HG02642 (cell line): ENCODE measurements around the gene OR56B4.
"Not testable (repeated sequence)": the region's sequence is repeated elsewhere in the genome, so short reads cannot be mapped to it uniquely, and the experiment has no call there.

Experiments
- ATAC-seq: cut with Tn5 transposase; IDR thresholded peaks from one replicate; pipeline ENCODE4 v1.9.1; 2021; ENCODE audit warnings: mild to moderate bottlenecking; ENCODE audit not compliant: unreplicated experiment, poor library complexity

Gene OR56B4, protein sequence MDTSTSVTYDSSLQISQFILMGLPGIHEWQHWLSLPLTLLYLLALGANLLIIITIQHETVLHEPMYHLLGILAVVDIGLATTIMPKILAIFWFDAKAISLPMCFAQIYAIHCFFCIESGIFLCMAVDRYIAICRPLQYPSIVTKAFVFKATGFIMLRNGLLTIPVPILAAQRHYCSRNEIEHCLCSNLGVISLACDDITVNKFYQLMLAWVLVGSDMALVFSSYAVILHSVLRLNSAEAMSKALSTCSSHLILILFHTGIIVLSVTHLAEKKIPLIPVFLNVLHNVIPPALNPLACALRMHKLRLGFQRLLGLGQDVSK

GRCh38 chr11:6107384-6107783 is at the start of gene OR56B4:
TSS of gene OR56B4 (plus strand) at chr11:6107684. CDS start at chr11:6107779, 95 bp downstream.
- not testable (repeated sequence) for ATAC-seq

GRCh38 chr11:6061475-6061874 is 46.0 kb upstream of the OR56B4 start:
- no peak for ATAC-seq

GRCh38 chr11:6062691-6063358 is 44.7 kb upstream of the OR56B4 start:
- no peak for ATAC-seq

DNA sequence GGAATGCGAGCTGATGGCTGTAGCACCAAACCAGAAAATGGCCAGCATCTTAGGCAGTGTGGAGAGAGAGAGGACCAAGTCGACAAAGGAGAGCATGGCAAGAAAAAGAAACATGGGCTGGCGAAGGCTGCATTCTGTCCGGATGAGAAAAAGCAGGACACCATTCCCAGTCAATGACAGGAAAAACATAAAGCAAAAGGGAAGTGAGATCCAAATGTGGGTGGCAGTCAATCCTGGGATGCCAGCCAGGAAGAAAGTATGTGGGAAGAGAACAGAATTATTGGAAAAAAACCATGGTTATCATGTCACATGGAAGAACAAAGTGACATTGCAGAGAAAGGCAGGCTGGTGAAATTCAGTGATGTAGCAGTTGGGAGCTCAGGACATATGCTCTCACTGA is 40.0 kb upstream of the OR56B4 start:
- ATAC-seq, result no peak

DNA sequence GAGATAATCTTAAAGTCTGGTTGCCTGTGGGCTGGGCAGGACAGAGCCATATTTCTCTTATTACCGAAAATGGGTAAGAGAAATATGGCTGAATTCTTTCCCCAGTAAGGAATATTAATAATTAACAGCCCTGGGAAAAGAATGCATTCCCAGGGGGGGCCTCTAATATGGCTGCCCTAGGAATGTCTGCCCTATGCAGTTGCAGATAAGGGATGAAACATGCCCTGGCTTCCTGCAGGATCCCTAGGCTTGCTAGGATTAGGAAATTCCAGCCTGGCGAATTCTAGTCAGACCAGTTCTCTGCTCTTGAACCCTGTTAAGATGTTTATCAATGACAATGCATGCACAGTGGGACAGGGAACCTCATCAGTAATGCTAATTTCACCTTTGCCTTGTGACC is 31.0 kb upstream of the OR56B4 start:
- not testable (repeated sequence) for ATAC-seq

- no peak for ATAC-seq
Observed at GRCh38 chr11:6077723-6078122, 29.8 kb upstream of the OR56B4 start.

- ATAC-seq, result no peak
Observed at GRCh38 chr11:6079463-6079862, 28.0 kb upstream of the OR56B4 start.

GRCh38 chr11:6083129-6083528 is 24.4 kb upstream of the OR56B4 start:
- ATAC-seq, result no peak

GRCh38 chr11:6084587-6084986 is 22.9 kb upstream of the OR56B4 start:
- ATAC-seq, result no peak

- ATAC-seq, result no peak
Observed at GRCh38 chr11:6094186-6094585, 13.3 kb upstream of the OR56B4 start.

DNA sequence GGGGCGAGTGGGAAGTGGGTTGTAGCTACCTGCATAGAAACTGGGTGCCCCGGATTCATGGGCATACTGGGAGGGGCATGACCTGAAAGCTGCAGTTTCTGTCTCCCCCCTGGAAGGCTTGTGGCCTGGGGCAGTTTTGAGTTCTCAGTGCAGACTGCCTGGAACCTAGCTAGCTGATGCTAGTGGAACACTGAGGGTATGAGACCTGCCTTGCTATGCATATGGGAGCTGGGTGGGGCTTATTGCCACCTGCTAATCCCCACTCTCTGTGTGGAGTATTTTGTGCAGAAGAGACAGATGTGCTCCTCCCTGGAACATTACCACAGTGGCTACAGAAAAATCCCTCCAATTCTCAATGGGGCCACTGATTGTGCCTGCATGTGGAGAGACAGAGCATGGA is 11.7 kb upstream of the OR56B4 start:
- ATAC-seq, result no peak

DNA sequence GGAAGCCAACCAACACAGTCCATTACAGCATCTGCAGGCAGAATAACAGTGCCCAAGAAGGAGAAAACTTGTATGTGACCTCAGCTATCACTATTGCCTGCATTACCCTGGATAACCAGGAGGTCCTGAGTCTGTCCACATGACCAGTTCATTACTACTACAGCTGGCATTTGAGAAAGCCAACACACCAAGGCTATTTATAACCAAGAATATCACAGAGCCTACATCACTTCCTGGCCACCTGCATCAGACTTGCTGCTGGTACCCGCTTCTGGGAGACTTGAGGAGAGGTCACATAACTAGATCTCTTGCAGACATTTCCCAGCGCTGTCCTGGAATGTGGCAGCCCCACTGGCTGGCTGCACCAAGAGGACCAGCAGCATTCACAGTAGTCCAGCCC is 11.1 kb upstream of the OR56B4 start:
- ATAC-seq, result no peak

DNA sequence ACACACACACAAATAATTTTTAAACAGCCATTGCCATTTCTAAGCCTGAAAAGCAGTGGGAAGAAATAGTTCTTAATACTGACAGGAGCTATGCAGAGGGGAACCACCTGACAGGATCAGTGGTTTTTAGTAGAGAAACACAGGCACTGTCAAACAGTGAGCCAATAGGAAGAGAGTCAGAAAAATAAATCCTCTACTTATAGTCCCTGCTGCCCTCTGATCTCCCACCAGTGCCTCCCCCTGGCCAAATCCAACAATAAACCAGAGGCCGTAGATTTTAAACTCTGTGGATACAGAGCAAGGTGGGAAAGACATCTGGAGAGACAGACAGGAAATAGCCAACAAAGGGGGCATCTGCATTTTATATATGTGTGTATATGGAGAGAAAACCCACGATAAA is 7.9 kb upstream of the OR56B4 start:
- ATAC-seq, result no peak

DNA sequence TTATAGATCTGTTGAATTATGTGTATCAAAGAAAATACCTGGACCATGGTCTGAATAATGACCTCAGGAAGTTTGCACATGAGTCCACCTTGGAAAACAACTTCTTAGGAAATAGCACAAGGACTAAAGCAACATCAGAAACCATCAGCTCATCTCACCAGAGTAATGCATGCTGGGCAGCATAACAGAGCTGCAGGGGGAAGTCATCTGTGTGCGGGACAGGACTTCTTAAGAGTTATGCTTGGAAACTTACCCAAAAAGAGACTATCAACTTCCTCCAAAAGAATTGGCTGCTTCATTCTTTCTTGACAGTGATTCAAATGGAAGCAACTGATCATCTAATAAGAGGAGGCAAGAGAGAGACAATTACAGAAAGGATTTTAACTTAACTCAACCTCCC is 2.5 kb downstream of the OR56B4 start:
- ATAC-seq, result no peak

- ATAC-seq, result no peak
Observed at GRCh38 chr11:6111673-6112072, 4.2 kb downstream of the OR56B4 start.

- no peak for ATAC-seq
Observed at GRCh38 chr11:6116638-6117037, 9.2 kb downstream of the OR56B4 start.

- no peak for ATAC-seq
Observed at GRCh38 chr11:6124245-6124644, 16.8 kb downstream of the OR56B4 start.

DNA sequence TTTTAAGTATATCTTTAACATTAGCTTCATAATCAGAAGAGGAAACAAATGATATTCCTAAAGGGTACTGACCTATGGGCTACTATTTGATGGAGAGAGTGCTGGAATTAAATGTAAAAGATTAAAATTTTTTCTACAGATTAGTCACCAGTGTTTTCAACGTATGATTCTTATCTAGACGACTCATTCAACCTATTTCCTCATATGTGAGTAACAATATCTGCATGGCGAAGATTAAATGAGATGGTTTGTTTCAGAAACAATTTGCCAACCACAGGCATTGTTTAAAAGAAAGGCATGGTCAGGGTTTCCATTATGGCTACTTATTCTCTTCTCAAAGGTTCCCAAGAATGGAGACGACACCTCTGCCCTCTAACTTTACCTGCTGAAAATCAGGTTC is 20.4 kb downstream of the OR56B4 start:
- ATAC-seq, result no peak

DNA sequence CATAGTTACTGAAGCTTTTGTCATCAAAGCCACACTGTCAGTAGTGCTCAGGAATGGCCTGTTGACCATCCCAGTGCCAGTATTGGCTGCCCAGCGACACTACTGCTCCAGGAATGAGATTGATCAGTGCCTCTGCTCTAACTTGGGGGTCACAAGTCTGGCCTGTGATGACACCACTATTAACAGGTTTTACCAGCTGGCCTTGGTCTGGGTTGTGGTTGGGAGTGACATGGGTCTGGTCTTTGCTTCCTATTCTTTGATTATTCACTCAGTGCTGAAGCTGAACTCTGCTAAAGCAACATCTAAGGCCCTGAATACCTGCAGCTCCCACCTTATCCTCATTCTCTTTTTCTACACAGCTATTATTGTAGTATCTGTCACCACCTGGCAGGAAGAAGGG is 21.5 kb downstream of the OR56B4 start:
- ATAC-seq, result no peak

GRCh38 chr11:6129635-6130034 is 22.2 kb downstream of the OR56B4 start:
- no peak for ATAC-seq

GRCh38 chr11:6132431-6132830 is 24.9 kb downstream of the OR56B4 start:
- ATAC-seq, result no peak

DNA sequence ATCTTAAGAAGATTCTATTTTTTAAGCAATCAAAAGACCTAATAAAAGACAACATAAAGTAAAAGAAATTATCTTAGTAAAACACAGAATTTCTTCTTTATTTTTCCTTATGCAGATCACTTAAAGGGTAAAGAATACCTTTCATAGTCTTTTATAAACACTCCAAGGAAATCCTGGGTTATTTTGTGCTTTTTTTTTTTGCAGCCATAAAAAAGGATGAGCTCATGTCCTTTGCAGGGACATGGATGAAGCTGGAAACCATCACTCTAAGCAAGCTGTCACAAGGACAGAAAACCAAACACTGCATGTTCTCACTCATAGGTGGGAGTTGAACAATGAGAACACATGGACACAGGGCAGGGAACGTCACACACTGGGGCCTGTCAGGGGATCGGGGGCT is 28.5 kb downstream of the OR56B4 start:
- not testable (repeated sequence) for ATAC-seq
